Esophagus squamous epithelium (tissue), 5 donors: ENCODE data around the gene CELA3B. TPM values are rescaled to one million over a fixed set of nuclear protein-coding genes. Genes with fewer than 3 reads are reported as not detected.
"Not testable (repeated sequence)": the region's sequence is repeated elsewhere in the genome, so short reads cannot be mapped to it uniquely, and the experiment has no call there.

Source experiments
- DNase-seq: peaks from one replicate; lab custom pipeline; 2025; lab: John Stamatoyannopoulos, UW
- H3K27ac ChIP-seq, 4 donors: fragments of 200-600 bp; sonication (generic); one replicate each; pipeline ENCODE4 v1.5.1; 2016 to 2019; ENCODE audit warnings: mild to moderate bottlenecking in 1 of 4
- H3K27me3 ChIP-seq, 4 donors: fragments of 200-600 bp; sonication (generic); 1 replicate in 3 of 4; 2 replicates in 1 of 4; pipeline versions ENCODE4 v1.5.1 to v1.6.0; 2017 to 2021; ENCODE audit warnings: antibody characterized with exemption in 1 of 4
- H3K36me3 ChIP-seq, 3 donors: fragments of 200-600 bp; sonication (generic); one replicate each; pipeline ENCODE4 v1.5.1; 2016 to 2019
- H3K4me1 ChIP-seq, 3 donors: fragments of 200-600 bp; sonication (generic); one replicate each; pipeline ENCODE4 v1.5.1; 2017 to 2019
- H3K4me3 ChIP-seq, 4 donors: fragments of 200-600 bp; sonication (generic); 1 replicate in 3 of 4; 2 replicates in 1 of 4; pipeline ENCODE4 v1.5.1; 2016 to 2019; ENCODE audit warnings: mild to moderate bottlenecking in 2 of 4, moderate library complexity in 1 of 4
- H3K9me3 ChIP-seq, 3 donors: fragments of 200-600 bp; sonication (generic); one replicate each; pipeline ENCODE4 v1.5.1; 2016 to 2019
- CTCF ChIP-seq, 6 experiments: fragments of 450-650 bp in 4 of 6; fragments of 200-600 bp in 2 of 6; sonication (generic) in 2 of 6; IDR thresholded peaks; one replicate each; pipeline ENCODE4 v1.5.1; 2016 to 2019; ENCODE audit warnings: antibody characterized with exemption in 6 of 6, mild to moderate bottlenecking in 4 of 6, moderate library complexity in 4 of 6
- POLR2A ChIP-seq, 4 donors: fragments of 450-650 bp; IDR thresholded peaks; one replicate each; pipeline ENCODE4 v1.6.1; 2017; ENCODE audit warnings: antibody characterized with exemption in 4 of 4, mild to moderate bottlenecking in 4 of 4, moderate library complexity in 3 of 4
- WGBS, 2 donors: methylation state at CpG; one replicate each; pipeline ENCODE4 v1.1.5; 2018; 5-methylcytosine and 5-hydroxymethylcytosine counted together
- intact Hi-C: fragments of 100-400 bp; cut with DNase I; formaldehyde crosslinking; loops from one replicate; pipeline ENCODE4 v1.15.0; 2022
- total RNA-seq, 4 donors: library from RNA; depleted of rRNA; stranded (reverse); fragments of >200 nt; gene quantifications; one replicate each; pipeline ENCODE4 v1.1.0, GENCODE V29; 2016
- donor health status: DM: yes; HTN: yes; CAD: no.

CELA3B gene
- total RNA-seq, 4 donors from 2014 or later: not detected

- H3K4me1 ChIP-seq, DNase-seq, H3K36me3 ChIP-seq, H3K9me3 ChIP-seq, H3K27me3 ChIP-seq, H3K4me3 ChIP-seq, intact Hi-C loops, H3K27ac ChIP-seq: not testable (repeated sequence)
- 56 to 58% methylated on average over 7 to 10 of the region's 18 CpGs for WGBS, 2 donors
- peak in 3 of 6 experiments; percentile 5 to 34 (median 27) for TF ChIP-seq CTCF (IDR thresholded peaks at IDR 0.05)
Observed at GRCh38 chr1:22005261-22006149, 28.7 kb downstream of the CELA3B start.

- H3K27me3 ChIP-seq, intact Hi-C loops, H3K36me3 ChIP-seq, H3K9me3 ChIP-seq, H3K4me1 ChIP-seq, DNase-seq, H3K4me3 ChIP-seq, H3K27ac ChIP-seq: not testable (repeated sequence)
- 76 to 94% methylated on average over 7 to 8 of the region's 13 CpGs for WGBS, 2 donors
Observed at GRCh38 chr1:22006736-22007135, 29.9 kb downstream of the CELA3B start.

GRCh38 chr1:22007262-22007661 is 30.4 kb downstream of the CELA3B start:
- H3K4me3 ChIP-seq, H3K27ac ChIP-seq, DNase-seq, H3K4me1 ChIP-seq, intact Hi-C loops, H3K36me3 ChIP-seq, H3K9me3 ChIP-seq, H3K27me3 ChIP-seq: not testable (repeated sequence)
- 42% methylated on average over 2 of the region's 10 CpGs; no CpG with 5 or more reads in 1 of the 2 donors for WGBS, 2 donors

- H3K4me3 ChIP-seq, H3K36me3 ChIP-seq, DNase-seq, H3K9me3 ChIP-seq, H3K27me3 ChIP-seq, H3K27ac ChIP-seq, H3K4me1 ChIP-seq, intact Hi-C loops: not testable (repeated sequence)
- 69 to 87% methylated on average over 4 to 5 of the region's 11 CpGs for WGBS, 2 donors
Observed at GRCh38 chr1:22009566-22009965, 32.7 kb downstream of the CELA3B start.

- intact Hi-C loops, H3K27me3 ChIP-seq, DNase-seq, H3K4me3 ChIP-seq, H3K27ac ChIP-seq, H3K4me1 ChIP-seq, H3K36me3 ChIP-seq, H3K9me3 ChIP-seq: not testable (repeated sequence)
- WGBS, 2 donors: 74 to 82% methylated on average over 2 to 3 of the region's 4 CpGs
Observed at GRCh38 chr1:22012752-22013151, 35.9 kb downstream of the CELA3B start.

GRCh38 chr1:22014575-22015206 is 37.9 kb downstream of the CELA3B start:
- H3K27ac ChIP-seq, H3K36me3 ChIP-seq, H3K9me3 ChIP-seq, H3K4me1 ChIP-seq, DNase-seq, H3K4me3 ChIP-seq, intact Hi-C loops, H3K27me3 ChIP-seq: not testable (repeated sequence)
- WGBS, 2 donors: 92 to 93% methylated on average over 12 to 13 of the region's 13 CpGs

- intact Hi-C loops: no loop called here
Observed at GRCh38 chr1:22018583-22019559, 42.0 kb downstream of the CELA3B start.

More at GRCh38 chr1:22018583-22019559, 42.0 kb downstream of the CELA3B start:
- Histone ChIP-seq H3K27ac (peak overlapping the region in 3 of 4 donors; percentile 22 to 75 (median 35)), H3K4me3 (no peak overlapping the region), H3K4me1 (peaks cover 0 to 20% (median 4%) of the 10 kb centered on the region in 3 donors), H3K27me3 (no peaks in the 10 kb centered on the region), H3K9me3 (no peaks in the 10 kb centered on the region), H3K36me3 (no peaks in the 10 kb centered on the region)
- 54 to 58% methylated on average over 10 of the region's 10 CpGs for WGBS, 2 donors
- TF ChIP-seq POLR2A (IDR thresholded peaks at IDR 0.05) (peak in 1 of 4 donors; percentile 7), CTCF (IDR thresholded peaks at IDR 0.05) (peak in 3 of 6 experiments; percentile 9 to 33 (median 16))
- no peak for DNase-seq
